Lower leg skin (tissue), 3 donors: ENCODE data around the gene HOXA7.

Experiments used
- CTCF ChIP-seq, 3 donors: fragments of 450-650 bp; IDR thresholded peaks; one replicate each; pipeline ENCODE4 v1.5.1; 2016; ENCODE audit warnings: antibody characterized with exemption in 3 of 3, mild to moderate bottlenecking in 3 of 3, moderate library complexity in 2 of 3
- POLR2A ChIP-seq, 2 donors: fragments of 450-650 bp; IDR thresholded peaks; one replicate each; pipeline ENCODE4 v1.6.1; 2016 to 2017; ENCODE audit warnings: antibody characterized with exemption in 2 of 2, mild to moderate bottlenecking in 1 of 2, moderate library complexity in 1 of 2

DNA sequence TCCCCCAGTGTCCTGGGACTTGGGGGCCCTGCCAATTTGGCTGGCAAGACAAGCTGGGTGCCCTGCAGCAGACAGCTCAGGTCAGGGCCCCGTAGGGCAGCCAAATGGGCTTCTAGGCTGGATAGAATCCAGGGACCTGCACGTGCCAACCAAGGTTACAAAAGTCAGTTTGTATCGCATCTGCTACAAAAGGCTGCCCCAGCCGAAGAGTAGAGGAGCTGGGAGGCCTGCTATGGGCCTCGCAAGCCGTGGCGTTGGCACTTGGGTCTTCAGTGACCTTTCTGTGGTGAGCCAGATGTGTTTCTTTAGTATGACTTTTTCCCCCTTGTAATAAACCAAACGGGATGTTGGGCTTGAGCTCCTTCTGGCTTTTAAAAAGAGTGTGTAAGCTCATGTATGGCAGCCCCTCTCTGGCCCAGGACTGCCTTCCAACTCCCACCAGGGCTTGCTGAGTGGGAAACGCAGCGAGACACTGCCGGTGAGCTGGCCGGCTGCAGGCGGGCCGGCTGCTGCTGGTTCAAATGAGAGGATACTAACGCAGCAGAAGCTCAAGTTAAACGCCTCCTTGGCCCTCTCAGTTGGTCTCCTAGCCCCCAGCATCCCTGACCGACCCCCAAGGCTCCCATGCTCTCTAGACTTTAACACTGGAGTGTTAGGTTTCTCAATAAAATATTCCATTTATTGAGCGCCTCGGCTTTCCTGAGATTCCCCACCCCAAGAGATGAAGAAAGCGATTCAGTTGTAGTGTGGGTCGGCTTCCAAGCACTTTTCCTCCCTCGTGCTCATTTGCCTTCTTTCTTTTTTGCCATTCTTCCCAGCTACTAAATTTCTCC, 20.7 kb upstream of the HOXA7 start:
- TF ChIP-seq POLR2A (IDR thresholded peaks at IDR 0.05), result no peak
- TF ChIP-seq CTCF (IDR thresholded peaks at IDR 0.05), result no peak
